ENCODE measurements around the gene TUBB6.

TUBB6 gene

GRCh38 chr18:12314591-12315305 lies 6.7 kb downstream of the TUBB6 start:
- peak; percentile 72 for DNase-seq (ENCODE audit: low spot score)

- peak; percentile 87 for DNase-seq (ENCODE audit: low spot score)
Measured at GRCh38 chr18:12315490-12315889, 7.4 kb downstream of the TUBB6 start.

DNA sequence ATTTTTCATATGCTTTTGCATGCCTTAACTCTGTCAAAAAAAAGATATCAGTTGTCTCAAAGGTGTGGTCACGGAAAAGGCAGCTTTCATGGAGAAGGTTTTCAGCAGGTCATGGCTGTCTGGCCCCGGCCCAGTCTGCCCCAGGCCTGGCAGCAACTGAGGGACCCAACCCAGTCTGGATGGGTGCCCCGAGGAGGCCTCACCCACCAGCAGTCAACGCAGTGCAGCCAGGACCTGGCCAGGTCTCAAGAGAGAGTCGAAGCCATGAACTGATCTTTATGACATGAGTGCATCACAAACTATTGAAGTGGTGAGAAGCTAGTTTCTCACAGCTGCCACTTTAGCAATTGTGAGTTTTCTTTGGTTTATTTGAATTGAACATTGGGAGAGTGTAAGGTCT lies 7.9 kb downstream of the TUBB6 start:
- DNase-seq (ENCODE audit: low spot score): peak; percentile 65

- DNase-seq (ENCODE audit: low spot score): peak; percentile 90
Measured at GRCh38 chr18:12317664-12318333, 9.8 kb downstream of the TUBB6 start.

DNA sequence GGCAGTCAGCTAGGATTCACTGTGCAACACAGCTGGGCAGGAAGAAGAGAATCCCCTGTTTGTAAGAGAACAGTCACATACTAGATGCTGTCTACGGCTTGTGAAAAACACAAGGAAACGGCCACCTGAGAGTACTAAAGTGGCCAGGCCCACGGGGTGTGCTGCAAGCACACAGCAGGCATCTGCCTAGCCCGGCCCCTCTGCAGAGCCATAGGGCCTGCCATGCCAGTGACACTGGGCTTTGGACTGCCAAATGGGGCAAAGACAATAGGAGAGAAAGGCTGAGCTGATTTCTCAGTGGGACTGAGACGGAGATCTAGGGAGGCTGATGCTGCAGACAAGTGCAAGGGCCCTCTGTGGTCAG lies 10.3 kb downstream of the TUBB6 start:
- peak; percentile 72 for DNase-seq (ENCODE audit: low spot score)

GRCh38 chr18:12318857-12319256 lies 10.8 kb downstream of the TUBB6 start:
- DNase-seq (ENCODE audit: low spot score): peak; percentile 54

GRCh38 chr18:12321333-12321732 lies 13.3 kb downstream of the TUBB6 start:
- peak; percentile 84 for DNase-seq (ENCODE audit: low spot score)

- no peak for DNase-seq (ENCODE audit: low spot score)
Measured at GRCh38 chr18:12324991-12325725, 17.1 kb downstream of the TUBB6 start.

- DNase-seq (ENCODE audit: low spot score): no peak
Measured at GRCh38 chr18:12325726-12326245, 17.7 kb downstream of the TUBB6 start.

DNA sequence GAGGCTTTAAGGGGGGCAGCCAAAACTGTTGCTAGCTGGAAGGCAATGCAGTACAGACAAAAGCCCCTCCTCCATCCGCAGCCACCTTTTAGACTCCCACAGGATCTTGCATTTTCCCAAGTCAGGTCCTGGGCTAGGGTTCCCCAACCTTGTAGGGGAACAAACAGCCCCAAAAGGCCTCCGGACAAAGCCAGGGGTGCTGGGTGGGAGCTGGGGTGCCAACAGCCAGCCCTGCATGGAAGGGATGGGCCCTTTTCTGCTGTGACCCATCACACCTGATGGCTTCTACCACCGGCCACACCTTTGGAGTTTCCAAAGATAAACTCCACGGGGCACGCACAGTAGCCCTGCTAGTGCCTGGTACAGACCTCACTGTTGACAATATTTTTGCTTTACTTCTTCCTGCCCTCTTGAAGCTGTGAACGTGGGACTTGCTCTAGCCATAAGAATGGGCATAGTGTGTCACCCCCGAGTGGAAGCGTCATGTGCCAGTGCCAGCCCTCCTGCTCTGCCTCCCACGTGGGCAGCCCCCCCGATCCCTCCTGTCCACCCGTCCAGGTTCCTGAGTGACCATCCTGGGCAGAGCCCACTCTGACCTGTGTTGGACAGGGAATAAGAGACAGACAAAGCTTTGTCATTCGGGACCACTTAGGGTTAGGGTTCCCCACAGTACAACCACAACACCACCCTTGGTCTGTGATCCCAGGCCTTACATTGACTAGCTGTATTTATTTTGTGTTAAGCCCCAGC lies 18.8 kb downstream of the TUBB6 start:
- DNase-seq (ENCODE audit: low spot score): no peak

DNA sequence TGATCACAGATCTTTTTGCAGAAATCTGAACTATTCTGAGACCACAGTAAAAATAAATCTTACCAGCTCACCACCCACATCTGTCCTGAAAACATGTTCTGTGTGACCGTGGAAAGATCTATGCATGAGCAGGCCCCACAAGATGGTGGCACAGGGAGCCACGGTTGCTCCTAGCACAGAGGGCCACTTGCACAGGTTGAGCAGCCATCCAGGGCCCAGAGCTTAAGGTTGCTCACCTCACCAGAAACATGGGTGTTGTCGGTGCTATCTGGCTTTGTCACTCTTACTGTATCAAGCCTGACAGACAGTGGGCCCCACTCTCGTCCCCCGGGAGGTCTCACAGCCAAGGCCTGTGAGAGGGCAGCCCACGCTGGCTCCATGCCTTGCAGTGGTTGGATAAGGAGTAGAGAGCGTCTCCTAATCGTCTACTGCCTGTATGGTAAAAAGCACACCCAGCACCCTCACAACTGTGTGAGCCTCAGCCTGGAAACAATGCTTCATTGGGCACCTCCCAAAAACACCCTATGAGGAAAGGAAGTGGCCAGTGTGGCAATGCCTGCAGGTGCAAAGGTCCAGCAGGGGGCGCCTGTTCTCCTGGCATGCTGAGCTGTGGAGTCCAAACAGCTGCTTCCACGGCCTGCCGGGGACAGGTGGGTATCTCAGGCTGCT lies 19.6 kb downstream of the TUBB6 start:
- peak; percentile 71 for DNase-seq (ENCODE audit: low spot score)

GRCh38 chr18:12328179-12328823 lies 20.3 kb downstream of the TUBB6 start:
- no peak for DNase-seq (ENCODE audit: low spot score)

- DNase-seq (ENCODE audit: low spot score): no peak
Measured at GRCh38 chr18:12329125-12329698, 21.2 kb downstream of the TUBB6 start.

DNA sequence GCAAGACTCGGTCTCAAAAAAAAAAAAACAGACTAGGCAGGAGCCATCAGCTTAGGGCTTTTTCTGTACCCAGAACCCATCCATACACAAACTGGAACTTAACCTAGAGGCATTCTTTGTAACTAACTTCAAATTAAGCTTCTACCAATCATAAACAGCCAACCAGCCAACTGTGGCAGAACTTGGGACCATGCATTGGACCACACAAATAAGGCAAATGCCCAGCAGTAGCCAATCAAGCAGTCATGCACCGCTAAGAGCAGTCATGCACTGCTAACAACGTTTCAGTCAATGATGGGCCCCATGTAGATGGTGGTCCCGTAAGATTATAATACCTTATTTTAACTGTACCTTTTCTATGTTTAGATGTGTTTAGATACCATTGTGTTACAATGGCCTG lies 22.7 kb downstream of the TUBB6 start:
- DNase-seq (ENCODE audit: low spot score): no peak

GRCh38 chr18:12333506-12334290 lies 25.7 kb downstream of the TUBB6 start:
- DNase-seq (ENCODE audit: low spot score): no peak

- DNase-seq (ENCODE audit: low spot score): no peak
Measured at GRCh38 chr18:12334366-12334808, 26.3 kb downstream of the TUBB6 start.

- DNase-seq (ENCODE audit: low spot score): no peak
Measured at GRCh38 chr18:12334863-12335262, 26.8 kb downstream of the TUBB6 start.

GRCh38 chr18:12335503-12335902 lies 27.5 kb downstream of the TUBB6 start:
- no peak for DNase-seq (ENCODE audit: low spot score)

DNA sequence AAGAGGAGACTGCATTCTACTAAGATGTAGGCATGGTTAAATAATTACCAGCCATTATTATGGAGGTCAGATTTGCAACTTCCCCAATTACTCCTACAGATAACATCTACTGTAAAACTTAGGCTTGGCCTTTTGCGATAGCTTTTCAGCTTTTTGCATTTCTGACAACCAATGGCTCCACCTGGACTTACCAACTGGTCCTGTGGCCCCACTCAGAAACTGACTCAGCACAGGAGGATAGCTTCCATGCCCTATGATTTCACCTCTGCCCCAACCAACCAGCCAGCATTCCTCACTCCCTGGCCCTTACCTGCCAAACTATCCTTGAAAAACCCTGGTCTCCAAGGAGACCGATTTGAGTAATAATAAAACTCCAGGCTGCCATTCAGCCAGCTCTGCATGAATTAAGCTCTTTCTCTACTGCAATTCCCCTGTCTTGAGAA lies 28.2 kb downstream of the TUBB6 start:
- no peak for DNase-seq (ENCODE audit: low spot score)

- no peak for DNase-seq (ENCODE audit: low spot score)
Measured at GRCh38 chr18:12336887-12337286, 28.8 kb downstream of the TUBB6 start.
